Sciatic nerve (tissue), 2 donors: ENCODE data around the gene SORCS2. TPM values are rescaled to one million over a fixed set of nuclear protein-coding genes. Genes with fewer than 3 reads are reported as not detected.

Experiments used
- ATAC-seq: fragments of 200-7000 bp; cut with Tn5 transposase; one replicate; pipeline ENCODE4 v1.9.1; 2020; ENCODE audit warnings: mild to moderate bottlenecking, moderate library complexity
- DNase-seq: peaks from one replicate; pipeline ENCODE4 v3.0.0-alpha.2; 2020; ENCODE audit warnings: low spot score
- intact Hi-C: fragments of 100-400 bp; cut with DNase I; formaldehyde crosslinking; loops from one replicate; pipeline ENCODE4 v1.14.2; 2022
- total RNA-seq: library from RNA; stranded (reverse); fragmentation: NEBNext Ultra II Directional; extraction: Animal tissue kit (Norgen Biotek cat#: 25700); gene quantifications from one replicate; pipeline ENCODE4 v1.2.1, GENCODE V29; 2021
- donor health status: DM: no; HTN: no; CAD: no.
- donor health status: DM: no; HTN: no; CAD: no.

SORCS2 gene
- total RNA-seq, 1 donor from 2014 or later: 52.5 TPM

DNA sequence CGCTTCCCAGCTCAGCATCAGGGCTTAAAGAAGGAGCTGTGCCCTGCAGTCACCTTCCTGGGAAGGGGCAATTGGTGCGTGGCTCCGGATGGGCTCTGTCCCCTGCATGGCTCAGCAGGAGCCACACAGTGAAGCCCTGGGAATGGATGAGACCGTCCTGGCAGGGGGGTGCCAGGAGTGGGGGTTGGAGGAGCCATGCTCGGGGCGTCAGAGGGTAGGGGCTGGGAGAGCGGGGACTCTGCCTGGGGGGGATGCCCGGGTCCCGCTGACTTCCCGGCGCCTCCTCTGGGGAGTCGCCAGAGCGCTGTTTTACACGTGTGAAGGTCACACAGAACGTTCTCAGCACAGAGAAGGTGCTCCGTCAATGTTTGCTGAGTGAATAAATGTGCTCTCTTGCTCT is 563.2 kb downstream of the SORCS2 start:
- no peak for ATAC-seq
- intact Hi-C loops: no loop called here
- no peak for DNase-seq

GRCh38 chr4:7756071-7756470 is 563.7 kb downstream of the SORCS2 start:
- ATAC-seq: no peak
- no peak for DNase-seq
- intact Hi-C loops: no loop called here

DNA sequence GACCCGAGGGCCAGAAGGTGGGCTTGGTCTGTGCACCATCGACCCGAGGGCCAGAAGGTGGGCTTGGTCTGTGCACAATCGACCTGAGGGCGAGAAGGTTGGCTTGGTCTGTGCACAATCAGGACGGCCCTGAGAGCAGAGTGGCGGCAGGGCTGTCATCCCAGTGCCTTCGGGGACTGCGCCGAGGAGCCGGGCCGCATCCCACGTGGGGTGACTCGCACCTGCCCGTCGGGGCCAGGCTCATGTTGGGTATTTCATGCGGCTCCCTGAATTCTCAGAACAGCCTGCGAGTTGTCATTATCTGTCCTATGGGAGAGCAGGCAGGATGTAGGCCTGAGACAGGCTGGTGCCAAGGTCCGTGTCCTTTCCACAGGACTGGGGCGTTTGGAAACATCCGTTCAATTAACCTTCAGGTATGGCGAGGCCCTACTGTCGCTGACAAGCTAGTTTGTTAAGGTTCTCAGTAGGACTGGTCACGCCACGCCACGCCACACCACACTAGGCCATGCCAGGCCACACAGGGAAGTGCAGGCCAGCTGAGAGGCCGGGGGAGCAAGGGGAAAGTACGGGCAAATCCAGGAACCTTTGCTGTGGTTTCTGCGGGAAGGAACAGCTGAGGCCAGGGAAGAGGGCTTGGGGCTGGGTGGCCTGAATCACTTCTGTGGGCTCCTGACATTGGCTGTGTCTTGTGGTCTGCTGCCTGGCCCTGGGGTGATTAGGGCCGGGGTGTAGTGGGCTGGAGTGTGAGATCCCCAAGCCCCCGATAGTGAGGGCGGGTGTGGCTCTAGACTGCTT is 564.4 kb downstream of the SORCS2 start:
- DNase-seq (no peak), ATAC-seq (peak; percentile 5)
- intact Hi-C loops: no loop called here

DNA sequence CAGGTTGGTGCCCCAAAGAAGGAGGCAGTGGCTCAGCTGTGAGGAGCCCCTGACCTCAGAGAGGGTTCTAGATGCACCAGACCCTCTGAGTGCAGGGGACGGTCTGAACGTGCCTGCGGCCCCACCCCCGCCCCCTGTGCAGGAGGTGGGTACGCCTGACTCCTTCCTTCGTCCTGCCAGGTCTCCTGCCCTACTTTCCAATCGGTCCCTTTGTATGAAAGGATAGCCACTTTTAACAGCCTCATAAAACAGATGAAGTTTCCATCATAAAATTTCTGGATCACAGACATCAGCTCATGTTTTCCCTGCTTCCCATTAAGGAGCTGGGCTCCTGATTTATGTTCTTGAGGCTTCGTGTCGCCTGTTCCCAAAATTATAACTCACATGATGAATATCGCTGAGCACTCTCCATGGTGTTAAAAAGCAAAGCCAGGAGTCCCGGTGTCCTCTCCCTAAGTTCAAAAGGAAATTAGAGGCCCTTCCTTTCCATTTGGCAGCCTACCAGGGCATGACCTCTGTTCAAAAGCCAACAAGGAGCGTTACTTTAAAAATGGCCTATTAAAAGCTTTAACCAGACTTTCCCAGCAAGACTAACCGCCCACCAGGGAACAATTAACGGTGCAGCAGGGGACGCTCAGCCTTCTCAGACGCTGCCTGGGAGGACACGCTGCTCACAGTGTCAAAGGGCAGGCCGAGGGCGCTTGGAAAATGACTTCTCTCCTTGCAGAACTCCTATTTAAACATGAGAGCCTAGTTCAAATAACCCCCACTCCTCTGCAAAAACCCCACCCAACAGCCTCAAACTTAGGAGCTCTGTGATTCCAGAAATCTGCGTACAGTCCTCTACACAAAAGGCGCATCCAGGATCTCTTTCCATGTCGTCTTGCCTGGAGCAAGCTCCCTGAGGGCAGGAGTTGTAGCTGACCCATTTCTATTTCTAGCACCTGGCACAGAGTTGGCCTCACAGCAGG is 565.4 kb downstream of the SORCS2 start:
- DNase-seq (no peak), ATAC-seq (peak; percentile 33)
- intact Hi-C loops: no loop called here

GRCh38 chr4:7758476-7758875 is 566.1 kb downstream of the SORCS2 start:
- intact Hi-C loops: no loop called here
- no peak for ATAC-seq

GRCh38 chr4:7759216-7759615 is 566.9 kb downstream of the SORCS2 start:
- intact Hi-C loops: no loop called here
- ATAC-seq (no peak), DNase-seq (no peak)

More at GRCh38 chr4:7758476-7758875, 566.1 kb downstream of the SORCS2 start:
- no peak for DNase-seq

DNA sequence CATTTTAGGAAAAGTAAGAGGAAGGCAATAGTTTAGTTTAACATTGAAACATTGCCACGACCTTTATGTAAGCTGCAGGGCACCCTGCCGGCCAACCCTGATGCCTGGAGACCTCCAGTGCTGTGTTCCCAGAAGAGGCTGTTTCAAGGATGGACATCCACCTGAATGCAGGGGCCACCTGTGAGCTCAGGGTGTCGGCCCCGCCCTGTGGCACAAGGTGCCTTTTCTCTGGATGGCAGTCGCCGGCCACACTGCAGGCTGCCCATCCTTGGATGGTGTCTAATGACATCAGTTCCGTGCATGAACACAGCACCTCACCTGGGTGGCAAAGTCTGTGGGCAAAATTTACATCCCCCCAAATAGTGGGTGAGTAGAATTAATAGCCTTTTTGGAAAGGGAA is 567.3 kb downstream of the SORCS2 start:
- no peak for DNase-seq
- ATAC-seq: no peak
- intact Hi-C loops: no loop called here

DNA sequence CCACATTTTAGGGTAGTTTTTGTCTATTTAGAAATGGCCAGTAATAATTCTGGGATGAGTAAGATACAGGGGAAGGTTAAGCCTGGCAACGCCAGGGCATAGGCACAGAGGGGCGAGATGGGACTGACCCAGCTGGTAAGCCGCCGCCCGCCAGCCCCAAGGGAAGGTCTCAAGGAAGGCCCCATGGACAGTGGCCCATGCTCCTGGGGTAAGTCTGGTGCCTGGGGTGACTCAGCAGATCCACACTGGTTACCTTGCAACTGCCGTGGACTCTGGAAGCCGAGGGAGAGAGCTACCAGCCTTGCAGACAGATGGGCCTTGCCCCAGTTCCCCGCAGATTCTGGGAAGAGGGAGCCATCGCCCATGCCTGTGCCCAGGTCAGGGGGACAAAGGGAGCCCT is 567.9 kb downstream of the SORCS2 start:
- intact Hi-C loops: no loop called here
- no peak for ATAC-seq
- DNase-seq: no peak

DNA sequence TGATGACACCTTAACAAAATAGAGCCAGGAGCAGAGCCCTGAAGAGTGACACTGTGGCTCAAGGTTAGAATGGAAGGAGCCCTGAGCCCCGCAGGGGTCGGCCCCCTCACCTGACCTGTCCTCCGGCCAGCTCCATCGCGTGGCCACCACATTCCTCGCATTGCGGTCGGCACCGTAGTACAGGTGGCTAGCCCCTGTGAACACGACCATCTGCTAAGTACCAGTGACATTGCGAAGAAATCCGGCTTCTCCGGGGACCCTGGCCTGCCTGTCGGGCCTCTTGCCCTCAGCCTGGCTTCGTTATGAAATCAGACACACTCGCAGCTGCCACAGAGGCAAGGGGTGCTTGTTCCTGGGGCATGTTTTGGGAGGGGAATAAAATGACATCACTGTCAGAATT is 568.4 kb downstream of the SORCS2 start:
- DNase-seq: no peak
- intact Hi-C loops: no loop called here
- ATAC-seq: no peak

DNA sequence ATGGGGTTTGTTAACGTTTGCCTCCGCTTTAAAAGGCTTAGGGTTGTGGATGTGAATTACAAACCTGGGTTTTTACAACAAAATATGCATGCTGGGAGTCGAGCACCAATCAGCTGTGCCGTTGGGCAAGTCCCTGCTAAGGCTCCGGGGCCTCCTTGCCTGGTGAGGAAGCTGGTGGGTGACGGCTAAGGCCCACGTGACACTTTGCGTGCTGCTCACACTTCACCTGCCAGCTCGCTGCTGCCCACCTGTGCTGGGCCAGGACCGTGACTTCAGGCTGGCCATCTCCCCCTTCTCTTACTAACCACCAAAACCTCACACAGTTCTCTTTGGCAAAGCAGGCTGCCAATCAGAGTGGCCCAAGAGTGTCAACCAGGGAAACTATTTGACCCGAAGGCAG is 569.0 kb downstream of the SORCS2 start:
- intact Hi-C loops: no loop called here
- no peak for ATAC-seq

DNA sequence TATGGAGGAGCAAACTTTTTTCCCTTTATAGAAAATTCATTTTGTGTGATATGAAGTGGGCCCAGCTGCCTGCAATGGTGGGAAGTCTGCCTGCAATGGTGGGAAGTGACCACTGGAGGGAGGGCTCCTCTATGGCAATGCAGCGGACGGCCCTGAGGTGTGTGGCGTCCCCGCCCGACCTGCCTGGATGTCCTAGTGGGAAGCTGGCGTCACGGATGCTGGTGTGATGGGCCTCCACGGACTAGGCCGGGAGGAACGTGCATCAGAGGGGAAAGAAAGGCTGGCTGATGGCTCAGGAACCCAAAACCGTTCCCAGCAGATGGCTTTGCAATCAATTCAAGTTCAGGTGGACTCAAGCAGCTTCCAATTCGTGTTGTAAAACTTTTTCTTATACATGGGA is 569.4 kb downstream of the SORCS2 start:
- peak; percentile 91 for ATAC-seq
- peak; percentile 87 for DNase-seq
- intact Hi-C loops: no loop called here

More for the DNA sequence above, 569.0 kb downstream of the SORCS2 start:
- no peak for DNase-seq

DNA sequence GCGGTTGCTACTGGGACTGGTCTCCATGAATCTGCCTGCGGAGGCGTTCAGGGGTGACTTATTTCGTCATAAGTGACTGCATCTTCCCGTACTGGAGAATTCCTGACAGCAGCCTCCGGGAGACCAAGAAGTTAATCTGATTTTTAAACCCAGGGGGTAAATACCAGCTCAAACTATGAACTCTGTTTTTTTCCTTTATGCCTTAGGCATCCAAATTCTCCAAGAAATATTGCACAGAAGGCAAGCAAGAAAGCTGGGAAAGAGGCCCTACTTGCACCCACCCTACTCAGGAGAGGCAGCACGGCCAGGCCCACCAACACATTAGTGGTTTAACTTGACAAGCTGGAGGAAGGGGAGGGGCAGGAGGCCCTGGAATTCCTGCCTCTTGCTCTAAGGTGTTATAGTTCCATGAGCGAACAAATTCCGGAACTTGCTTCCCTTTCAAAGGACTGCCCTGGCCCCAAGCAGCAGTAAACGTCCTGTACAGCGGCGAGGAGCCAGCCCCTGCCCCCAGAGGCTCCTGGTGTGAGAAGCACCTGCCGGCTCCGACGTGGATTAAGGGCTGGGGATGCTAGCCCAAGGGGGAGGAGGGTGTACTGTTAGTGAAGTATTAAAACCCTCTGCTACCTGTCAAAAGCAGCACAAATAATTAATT is 570.2 kb downstream of the SORCS2 start:
- intact Hi-C loops: no loop called here
- DNase-seq: no peak
- ATAC-seq: no peak

DNA sequence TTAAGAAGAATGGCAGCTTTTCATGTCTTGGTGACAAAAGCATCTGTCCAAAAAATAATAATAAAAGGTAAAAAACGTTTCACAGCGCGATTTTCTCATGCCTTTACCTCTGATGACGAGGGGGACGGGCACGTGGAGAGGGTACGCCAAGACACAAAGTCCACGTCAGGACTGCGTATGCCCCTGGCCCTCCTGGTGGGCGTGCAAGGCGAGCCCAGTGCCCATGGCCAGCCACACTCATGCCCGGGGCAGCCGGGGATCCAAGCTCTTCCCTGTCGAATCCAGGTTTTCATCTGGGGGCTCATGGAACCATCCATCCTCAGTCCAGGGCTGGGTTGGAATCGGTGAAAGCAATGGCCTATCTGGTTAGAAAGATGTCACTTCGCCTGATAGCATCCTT is 570.8 kb downstream of the SORCS2 start:
- DNase-seq (no peak), ATAC-seq (no peak)
- intact Hi-C loops: no loop called here

DNA sequence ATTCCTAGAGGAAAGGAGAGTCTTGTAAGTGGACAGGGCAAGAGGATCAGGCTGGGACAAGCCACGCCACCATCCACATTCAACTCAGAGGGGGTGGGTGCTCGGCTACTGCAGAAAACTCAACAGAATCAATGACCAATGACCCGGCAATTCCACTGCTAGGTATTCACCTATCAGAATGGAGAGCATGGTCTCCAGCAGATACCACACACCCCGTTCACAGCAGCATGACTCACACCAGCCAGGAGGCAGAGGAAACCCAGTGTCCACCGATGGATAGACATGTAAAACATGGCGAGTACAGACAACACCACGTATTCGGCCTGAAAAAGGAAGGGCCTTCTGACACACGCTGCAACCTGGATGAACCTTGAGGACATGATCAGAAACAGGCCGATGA is 571.5 kb downstream of the SORCS2 start:
- intact Hi-C loops: no loop called here
- ATAC-seq (no peak), DNase-seq (no peak)

DNA sequence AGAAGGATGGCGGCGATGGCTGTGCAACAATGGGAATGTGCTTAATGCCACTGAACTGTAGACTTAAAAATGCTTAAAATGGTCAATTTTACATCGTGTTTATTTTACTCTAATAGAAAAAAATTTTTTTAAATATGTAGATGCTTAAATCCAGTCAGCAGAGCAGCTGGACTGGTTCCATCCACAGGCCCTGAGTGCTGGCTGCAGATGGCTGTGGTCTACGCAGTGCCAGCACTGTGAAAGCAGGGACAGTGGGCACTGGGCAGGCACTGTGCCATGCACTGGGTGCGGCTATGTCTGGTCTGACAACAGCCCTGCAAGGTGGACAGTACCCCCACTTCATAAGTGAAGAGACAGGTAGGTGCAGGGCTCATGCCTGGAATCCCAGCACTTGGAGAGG is 572.1 kb downstream of the SORCS2 start:
- no peak for DNase-seq
- no peak for ATAC-seq
- intact Hi-C loops: no loop called here

DNA sequence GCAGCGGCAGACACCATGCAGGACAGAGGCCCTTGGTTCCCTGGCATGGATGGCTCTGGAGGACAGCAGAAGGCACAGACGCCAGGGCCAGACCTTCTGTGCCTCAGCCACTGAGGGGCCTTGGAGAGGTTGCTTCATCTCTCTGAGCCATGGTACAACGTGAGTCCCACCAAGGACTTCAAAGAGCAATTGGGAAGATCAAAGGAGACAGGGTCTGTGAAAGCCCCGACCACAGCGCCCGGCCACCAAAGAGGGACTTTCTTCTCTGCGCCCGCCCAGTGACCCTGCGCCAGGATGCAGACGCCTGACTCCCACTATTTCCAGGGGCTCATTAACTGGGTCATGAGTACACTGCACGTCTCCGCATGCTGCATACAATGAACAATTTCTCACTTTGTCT is 573.3 kb downstream of the SORCS2 start:
- intact Hi-C loops: no loop called here
- ATAC-seq (no peak), DNase-seq (no peak)

DNA sequence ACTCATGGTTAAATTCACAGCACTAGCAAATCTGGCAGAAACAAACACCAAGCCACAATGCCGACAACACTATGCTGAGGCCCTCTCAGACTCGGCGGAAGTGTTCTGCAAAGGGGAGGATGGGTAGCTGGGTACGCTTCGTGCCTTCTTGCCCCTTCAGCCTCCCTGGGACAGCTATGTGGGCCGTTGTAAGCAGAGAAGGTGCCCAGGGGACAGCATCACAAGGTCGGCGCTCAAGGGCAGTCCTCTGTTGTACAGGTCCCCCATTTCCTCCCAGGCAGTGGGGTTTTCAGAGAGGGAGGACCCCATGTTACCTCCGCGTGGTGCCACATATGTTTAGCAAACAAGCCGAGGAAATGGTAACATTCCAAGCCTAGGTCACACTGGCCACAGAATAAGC is 573.7 kb downstream of the SORCS2 start:
- intact Hi-C loops: no loop called here
- DNase-seq (no peak), ATAC-seq (no peak)

DNA sequence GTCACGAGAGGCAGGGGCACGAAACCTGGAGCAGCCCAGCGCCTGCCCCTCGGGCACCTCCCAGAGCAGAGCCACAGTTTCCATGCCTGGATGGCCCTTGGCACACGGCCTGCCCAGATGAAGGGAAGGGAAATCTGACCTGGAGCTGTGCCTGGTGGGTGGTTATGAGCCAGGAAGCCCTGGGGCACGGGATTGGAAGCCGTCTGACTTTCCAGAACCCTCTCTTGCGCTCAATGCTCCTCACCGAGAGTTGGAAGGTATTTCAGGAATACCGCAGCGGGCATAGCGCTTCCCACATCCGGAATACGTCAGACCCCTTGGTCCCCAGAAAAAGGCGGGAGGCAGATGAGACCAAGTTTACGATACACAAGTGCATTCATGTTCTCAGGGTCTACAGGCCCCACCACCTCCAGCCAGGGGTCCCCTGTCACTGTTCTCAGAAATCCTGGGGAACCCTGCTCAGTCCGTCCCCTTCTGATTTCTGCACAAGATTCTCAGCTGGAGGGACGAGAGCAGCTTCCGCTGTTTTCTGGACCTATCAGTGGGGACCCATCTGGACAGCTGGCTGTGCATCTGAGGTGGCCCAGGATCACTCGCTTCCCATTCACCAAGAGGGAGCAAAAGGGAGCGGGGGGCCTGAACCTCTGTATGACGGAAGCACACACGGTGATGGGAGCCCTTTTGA is 574.5 kb downstream of the SORCS2 start:
- intact Hi-C loops: no loop called here
- ATAC-seq (no peak), DNase-seq (no peak)

DNA sequence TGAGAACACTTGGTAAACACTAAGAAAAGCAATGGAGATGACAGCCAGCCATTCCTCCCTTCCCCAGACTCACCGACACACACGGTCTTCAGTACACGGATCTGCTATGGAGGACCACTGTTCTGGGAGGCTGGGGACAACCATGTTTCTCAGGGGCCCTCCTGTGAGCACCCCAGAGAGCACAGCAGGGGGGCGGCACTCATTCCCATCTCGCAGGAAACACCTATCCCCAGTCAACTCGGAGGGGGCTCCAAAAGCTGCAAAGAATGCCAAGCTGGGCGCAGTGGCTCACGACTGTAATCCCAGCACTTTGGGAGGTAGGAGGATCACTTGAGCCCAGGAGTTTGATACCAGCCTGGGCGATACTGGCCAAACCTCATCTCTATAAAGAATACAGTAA is 575.2 kb downstream of the SORCS2 start:
- DNase-seq (no peak), ATAC-seq (no peak)
- intact Hi-C loops: no loop called here
